H1 (cell line): ENCODE data around the gene SPDYE5. TPM values are rescaled to one million over a fixed set of nuclear protein-coding genes. Genes with fewer than 3 reads are reported as not detected.

ENCODE experiments used
- BCL11A ChIP-seq, 2 experiments: IDR thresholded peaks; one replicate each; pipeline ENCODE4 v1.6.1; 2011; ENCODE audit warnings: low read depth in 2 of 2, low read length in 2 of 2, mild to moderate bottlenecking in 2 of 2
- CHD2 ChIP-seq: IDR thresholded peaks from 2 replicates; pipeline ENCODE4 v1.6.1; 2012; ENCODE audit warnings: low read length, improper control_type of control experiment
- EZH2 ChIP-seq: fragments of 200-600 bp; sonication (generic); IDR thresholded peaks from 2 replicates; pipeline ENCODE4 v1.7.1; 2012; ENCODE audit warnings: low read depth, mild to moderate bottlenecking, moderate library complexity, low read length, inconsistent platforms; ENCODE audit not compliant: severe bottlenecking
- MAFK ChIP-seq: IDR thresholded peaks from 2 replicates; pipeline ENCODE4 v1.6.1; 2012; ENCODE audit warnings: low read depth, mild to moderate bottlenecking, improper control_type of control experiment, low read length
- POU5F1 ChIP-seq: IDR thresholded peaks from 2 replicates; pipeline ENCODE4 v1.6.1; 2011; ENCODE audit warnings: low read depth, mild to moderate bottlenecking, low read length, moderate library complexity
- SP2 ChIP-seq: IDR thresholded peaks from 2 replicates; pipeline ENCODE4 v1.6.1; 2012; ENCODE audit warnings: mild to moderate bottlenecking, low read length, inconsistent platforms
- polyA plus RNA-seq, 7 experiments: library from polyadenylated mRNA; depleted of rRNA in 3 of 7; stranded (reverse) in 5 of 7; unstranded in 2 of 7; fragments of >200 nt in 5 of 7; fragments of 200-250 nt in 2 of 7; gene quantifications; 1 replicate in 5 of 7; 2 replicates in 1 of 7; 4 replicates in 1 of 7; pipeline versions ENCODE4 v1.2.1 to v1.2.3, GENCODE V29; 2011 to 2013; ENCODE audit warnings: missing spikeins in 2 of 7, mixed read lengths in 2 of 7
- total RNA-seq: library from RNA; stranded (reverse); fragmentation: NEBNext Ultra II Directional; extraction: Animal tissue kit (Norgen Biotek cat#: 25700); gene quantifications from 2 replicates; pipeline ENCODE4 v1.2.1, GENCODE V29; 2021

SPDYE5 gene
- total and polyA plus RNA-seq, 2 of the 8 experiments (the other 6 are each of a cell fraction or from before 2014, with no cell fraction given): not detected

- TF ChIP-seq POU5F1 (no peak), SP2 (no peak), EZH2 (no peak), MAFK (no peak), BCL11A (IDR thresholded peaks at IDR 0.05; ENCODE audit: low read depth in 2 of 2, low read length in 2 of 2) (no peak), CHD2 (no peak)
These were observed 42.7 kb downstream of the SPDYE5 start (continued) for GRCh38 chr7:75534727-75535307.
